ENCODE data around the gene GALNT7.

- no peak for TF ChIP-seq CTCF (conservative IDR thresholded peaks at IDR 0.05; ENCODE audit: low read depth, low read length)
- TF ChIP-seq EZH2phosphoT487 (IDR thresholded peaks at IDR 0.05; ENCODE audit: borderline replicate concordance, low read length), result no peak
Measured at GRCh38 chr4:173252024-173252935, 83.7 kb downstream of the GALNT7 start.

All from PC-3 (cell line).